Activated T-helper 1 cell treated with Interleukin-2 at 50 U/mL for 16 hours (primary cell): ENCODE data around the gene RASL11A.
A peak's percentile ranks its signal among the peaks of the same experiment; 100 is the strongest.
"Not testable (repeated sequence)": the region's sequence is repeated elsewhere in the genome, so short reads cannot be mapped to it uniquely, and the experiment has no call there.

Source experiments
- DNase-seq: peaks from one replicate; pipeline ENCODE4 v3.0.0-alpha.2; 2020; ENCODE audit warnings: low read depth

Gene RASL11A, protein sequence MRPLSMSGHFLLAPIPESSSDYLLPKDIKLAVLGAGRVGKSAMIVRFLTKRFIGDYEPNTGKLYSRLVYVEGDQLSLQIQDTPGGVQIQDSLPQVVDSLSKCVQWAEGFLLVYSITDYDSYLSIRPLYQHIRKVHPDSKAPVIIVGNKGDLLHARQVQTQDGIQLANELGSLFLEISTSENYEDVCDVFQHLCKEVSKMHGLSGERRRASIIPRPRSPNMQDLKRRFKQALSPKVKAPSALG

DNA sequence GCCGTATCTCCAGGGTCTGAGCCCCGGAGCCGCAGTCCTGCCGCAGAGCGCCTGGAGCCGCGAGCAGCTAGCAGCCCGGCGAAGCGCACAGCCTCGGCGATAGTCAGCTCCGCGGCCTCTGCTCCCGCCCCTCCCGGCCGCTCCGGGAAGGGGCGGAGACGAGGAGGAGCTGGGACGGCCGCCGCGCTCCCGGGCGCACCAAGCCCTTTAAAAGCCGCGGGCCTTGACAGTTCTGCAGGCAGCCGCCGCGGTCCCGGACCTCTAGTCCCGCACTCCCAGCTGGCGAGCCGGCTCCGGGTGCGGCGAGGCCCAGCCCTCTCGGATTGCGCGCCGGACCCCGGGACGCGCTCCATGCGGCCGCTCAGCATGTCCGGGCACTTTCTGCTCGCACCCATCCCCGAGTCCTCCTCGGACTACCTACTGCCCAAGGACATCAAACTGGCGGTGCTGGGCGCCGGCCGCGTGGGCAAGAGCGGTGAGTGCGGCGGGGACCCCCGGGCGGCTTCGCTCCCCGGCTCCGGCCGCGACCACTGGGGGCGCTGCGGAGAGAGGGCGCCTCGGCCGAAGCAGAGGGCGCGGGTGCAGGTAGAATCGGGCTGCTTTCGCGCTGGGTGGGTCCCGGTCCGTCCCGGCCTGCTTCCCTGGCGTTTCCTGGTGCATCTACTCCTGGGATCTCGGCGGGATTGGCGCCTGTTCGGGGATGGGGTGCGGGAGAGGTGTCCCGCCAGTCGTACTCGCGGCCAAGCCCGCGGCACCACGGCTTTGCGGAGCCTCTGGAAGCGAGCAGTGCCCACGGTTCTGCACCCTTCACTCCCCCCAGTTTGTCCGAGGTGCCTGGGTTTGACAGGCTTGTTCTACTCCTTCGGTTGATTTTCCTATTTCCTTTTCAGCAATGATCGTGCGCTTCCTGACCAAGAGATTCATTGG, at the start of gene RASL11A:
Gene RASL11A (plus strand): TSS at position 237 of the 927 bp plus-strand sequence. CDS start 115 bp downstream, at position 352.
- DNase-seq: peak; percentile 58

DNA sequence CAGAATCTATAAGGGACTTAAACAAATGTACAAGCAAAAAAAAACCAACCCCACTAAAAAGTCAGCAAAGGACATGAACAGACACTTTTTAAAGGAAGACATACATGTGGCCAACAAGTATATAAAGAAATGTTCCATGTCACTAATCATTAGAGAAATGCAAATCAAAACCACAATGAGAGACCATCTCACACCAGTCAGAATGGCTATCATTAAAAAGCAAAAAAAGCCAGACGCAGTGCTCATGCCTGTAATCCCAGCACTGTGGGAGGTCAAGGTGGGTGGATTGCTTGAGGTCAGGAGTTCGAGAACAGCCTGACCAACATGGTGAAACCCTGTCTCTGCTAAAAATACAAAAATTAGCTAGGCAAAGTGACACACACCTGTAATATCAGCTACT, 48.5 kb upstream of the RASL11A start:
- DNase-seq: not testable (repeated sequence)

DNA sequence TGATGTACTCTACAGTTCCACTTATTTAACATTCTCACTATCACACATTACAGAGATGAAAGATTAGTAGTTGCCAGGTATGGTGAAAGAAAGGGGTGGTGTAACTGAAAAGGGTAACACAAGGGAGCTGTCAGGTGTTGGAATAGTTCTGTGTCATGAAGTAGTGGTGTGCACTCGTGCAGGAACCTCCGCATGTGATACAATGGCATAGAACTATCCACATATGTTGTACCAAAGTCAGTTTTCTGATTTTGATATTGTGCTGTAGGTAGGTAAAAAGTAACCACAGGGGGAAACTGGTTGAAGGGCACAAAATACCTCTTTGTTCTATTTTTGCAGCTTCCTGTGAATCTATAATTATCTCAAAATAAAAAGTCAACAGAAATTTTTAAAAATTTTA, 43.6 kb upstream of the RASL11A start:
- DNase-seq: no peak

DNA sequence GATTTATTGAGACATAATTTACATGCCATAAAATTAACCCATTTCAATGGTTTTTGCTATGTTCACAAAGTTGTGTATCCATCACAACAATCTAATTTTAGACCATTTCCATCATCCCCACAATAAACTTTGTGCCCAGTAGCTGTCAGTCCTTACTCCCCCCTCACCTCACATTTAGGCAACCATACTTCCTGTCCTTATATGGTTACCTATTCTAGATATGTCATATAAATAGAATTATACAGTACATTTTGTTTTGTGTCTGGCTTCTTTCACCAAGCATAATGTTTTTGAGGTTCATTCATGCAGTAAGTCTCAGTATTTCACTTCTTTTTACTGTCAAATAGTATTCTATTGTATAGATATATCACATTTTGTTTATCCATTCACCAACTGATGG, 42.5 kb upstream of the RASL11A start:
- no peak for DNase-seq

DNA sequence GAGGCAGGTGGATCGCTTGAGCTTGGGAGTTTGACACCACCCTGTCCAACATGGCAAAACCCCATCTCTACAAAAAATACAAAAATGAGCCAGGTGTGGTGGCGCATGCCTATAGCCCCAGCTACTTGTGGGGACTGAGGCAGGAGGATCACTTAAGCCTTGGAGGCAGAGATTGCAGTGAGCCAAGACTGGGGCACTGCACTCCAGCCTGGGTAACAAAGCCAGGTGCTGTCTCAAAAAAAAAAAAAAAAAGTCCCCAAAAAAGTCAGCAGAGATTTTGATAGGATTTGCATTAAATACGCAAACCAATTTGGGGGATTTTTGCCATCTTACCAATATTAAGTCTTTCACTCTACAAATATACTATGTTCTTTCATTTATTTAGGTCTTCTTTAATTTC, 41.0 kb upstream of the RASL11A start:
- no peak for DNase-seq

DNA sequence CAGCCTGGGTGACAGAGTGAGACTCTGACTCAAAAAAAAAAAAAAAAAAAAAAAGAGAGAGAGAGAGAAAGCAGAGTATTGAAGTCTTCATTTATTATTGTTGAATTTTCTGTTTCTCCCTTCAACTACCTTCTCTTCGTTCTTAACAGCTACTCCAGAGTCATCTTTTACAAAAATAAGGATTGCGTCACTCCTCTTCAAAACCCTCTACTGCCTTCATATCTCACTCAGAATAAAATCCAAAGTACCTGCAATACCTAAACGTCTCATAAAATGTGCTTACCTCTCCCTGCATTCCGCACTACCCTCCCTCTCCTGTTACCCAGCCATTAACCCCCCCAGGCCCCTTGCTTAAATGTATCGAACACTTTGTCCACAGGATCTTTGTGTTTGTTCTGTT, 36.7 kb upstream of the RASL11A start:
- DNase-seq: no peak

DNA sequence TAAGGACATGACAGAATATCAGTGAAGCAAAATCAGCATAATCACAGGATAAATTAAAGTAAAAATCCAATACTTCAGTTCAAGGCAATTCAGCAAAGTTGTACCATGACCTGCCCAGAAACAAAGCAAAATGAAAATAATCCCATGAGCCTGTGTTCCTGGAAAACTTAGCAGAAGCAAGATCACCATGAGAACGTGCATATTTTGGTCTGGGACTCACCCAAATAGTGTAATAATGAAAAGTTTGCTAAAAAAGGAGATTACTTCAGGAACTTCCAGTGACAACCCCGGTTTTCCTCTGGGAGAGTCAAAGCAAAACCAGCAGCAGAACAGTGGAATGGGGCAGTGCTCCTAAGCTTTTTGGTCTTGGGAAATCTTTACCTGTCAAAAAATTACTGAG, 34.2 kb upstream of the RASL11A start:
- no peak for DNase-seq

DNA sequence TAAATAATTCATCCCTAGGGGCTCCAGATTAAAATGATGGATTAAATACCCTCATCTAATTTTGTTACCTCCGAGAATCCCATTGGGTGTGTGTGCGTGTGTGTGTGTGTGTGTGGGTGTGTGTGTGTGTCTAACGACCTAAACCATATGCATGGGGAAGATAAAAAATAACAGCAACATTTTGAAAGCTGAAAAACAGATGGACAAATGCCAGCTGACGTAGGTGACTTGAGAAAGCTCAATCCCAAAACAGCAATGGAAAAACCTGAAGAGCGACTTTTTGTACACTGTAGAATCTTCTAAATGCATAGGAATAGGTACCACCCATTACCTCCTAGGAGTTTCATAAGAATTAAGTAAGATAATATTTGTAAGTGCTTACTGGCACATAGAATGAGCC, 27.9 kb upstream of the RASL11A start:
- no peak for DNase-seq

DNA sequence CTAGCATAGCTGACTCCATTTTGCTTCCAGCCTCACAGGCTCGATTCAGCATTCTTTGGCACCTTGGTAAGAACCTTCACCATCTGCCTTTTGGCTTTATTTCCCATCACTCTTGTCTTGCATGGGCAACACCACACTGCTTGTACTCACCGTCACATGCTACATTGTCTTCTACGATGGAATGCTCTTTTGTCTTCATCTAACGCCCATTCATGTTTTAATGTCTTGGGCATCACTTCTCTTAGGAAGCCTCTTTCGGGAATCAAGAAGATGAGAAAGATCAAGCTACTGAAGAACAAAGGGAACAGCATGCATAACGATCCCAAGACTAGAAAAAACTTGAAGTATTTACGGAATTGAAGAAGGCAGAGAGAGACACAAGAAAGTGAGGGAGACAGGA, 25.0 kb upstream of the RASL11A start:
- no peak for DNase-seq

DNA sequence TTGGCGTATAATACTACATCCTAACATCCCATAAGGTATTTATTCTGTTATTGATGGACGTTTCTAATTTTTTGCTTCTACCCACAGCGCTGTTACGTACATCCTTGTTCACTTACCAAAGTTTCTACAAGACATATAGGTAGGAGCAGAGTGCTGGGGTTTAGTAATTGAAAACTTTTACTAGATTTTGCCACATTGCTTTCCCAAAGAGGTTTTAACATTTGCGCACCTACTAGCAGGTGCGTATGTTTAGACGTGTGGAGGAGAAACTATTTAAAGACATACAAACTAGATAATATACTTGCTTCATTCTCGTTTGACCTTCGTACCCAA, 19.8 kb upstream of the RASL11A start:
- no peak for DNase-seq

DNA sequence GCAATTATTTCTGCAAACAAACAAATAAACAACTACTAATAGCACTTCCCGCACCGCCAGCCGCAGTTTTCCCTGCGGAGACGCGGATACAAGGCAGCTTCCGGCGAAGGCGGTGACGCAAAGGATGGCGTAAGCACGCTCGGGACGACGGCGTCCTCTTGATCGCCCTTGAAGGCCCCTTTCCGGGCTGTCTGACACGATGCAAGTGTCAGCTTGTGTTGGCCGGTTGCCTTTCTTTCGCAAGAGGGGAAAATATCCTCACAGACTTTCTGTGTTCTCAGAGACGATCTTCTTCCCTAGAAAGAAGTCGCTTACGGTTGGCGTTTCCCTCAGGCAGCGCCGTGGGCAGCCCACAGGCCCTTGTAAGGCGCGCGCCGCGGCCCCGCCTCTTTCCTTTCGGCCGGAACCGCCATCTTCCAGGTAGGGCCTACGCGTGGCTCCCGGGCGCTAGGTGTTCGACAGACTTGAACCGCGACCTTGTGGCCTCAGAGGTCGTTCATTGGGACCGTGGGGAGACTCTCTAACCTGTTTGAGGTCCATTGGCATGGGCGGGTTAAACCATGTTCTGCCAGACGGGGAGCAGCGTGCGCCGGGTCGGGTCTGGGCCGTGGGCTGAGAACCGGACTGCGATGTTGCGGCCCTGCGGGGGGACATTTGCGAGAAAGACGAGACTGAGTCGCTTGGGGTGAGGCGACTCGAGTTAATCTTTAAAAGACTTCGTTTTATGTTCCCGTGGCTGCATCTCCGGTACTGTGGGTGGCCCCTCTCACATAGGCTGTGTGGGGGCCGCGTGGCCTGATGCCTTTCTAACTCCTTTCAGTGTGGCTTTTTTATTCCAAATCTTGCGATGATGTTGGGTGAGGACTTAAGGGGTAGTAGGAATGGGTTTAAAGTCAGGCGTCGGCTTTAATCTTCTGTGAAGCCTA, 19.2 kb upstream of the RASL11A start, which contains the start of gene RPL21:
Gene RPL21 (plus strand): TSS at position 393 of the 926 bp plus-strand sequence. CDS start 2,219 bp downstream, outside the sequence.
- DNase-seq: peak; percentile 79

DNA sequence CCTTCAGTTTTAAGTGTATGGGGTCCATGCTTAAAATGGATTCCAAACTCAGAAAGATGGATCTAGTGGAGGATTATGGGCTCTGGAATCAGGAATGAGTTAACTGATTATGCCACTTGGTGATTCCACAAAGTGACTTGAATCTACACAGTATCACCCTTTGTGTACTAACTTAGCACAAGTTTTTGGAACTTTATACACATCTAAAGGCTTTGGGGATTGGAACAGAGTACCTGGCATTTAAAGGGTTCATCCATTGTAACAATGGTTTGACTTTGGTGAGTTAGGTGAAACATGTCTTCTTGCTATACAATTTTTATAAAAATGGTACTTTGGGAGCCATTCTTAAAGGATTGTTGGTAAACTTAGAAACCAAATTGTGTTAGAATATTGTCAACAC, 18.2 kb upstream of the RASL11A start:
- DNase-seq: no peak

DNA sequence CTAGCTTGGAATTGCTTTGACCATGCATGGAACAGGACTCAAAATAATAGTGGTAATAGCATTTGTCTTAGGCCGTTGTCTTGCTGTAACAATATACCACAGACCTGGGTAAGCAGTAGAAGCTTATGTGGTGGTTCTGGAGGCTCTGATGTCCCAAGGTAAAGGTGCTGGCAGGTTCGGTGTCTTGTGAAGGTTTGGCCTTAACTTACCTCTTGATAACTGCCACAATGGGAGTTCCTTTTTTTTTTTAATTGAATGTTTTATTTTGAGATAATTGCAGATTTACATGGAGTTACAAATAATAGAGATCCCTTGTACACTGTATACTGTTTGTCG, 13.4 kb upstream of the RASL11A start:
- DNase-seq: no peak

DNA sequence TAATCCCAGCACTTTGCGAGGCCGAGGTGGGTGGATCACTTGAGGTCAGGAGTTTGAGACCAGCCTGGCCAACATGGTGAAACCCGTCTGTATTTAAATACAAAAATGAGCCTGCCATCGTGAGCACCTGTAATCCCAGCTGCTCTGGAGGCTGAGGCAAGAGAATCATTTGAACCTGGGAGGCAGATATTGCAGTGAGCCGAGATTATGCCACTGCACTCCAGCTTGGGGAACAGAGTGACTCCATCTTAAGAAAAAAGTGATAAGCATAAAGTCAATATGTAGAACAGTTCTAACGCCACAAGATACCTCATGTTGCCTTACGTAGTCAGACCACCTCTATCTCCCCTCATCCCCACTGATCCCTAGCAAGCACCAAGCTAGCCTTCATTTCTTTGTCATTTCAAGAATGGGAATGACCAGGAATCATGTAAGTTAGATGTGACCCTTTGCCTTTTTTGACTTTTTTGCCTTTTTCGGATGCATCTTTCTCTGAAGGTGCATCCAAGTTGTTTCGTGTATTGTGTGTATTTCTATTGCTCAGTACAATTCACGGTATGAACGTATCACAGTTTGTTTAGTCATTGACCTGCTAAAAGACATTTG, 12.9 kb upstream of the RASL11A start:
- no peak for DNase-seq

DNA sequence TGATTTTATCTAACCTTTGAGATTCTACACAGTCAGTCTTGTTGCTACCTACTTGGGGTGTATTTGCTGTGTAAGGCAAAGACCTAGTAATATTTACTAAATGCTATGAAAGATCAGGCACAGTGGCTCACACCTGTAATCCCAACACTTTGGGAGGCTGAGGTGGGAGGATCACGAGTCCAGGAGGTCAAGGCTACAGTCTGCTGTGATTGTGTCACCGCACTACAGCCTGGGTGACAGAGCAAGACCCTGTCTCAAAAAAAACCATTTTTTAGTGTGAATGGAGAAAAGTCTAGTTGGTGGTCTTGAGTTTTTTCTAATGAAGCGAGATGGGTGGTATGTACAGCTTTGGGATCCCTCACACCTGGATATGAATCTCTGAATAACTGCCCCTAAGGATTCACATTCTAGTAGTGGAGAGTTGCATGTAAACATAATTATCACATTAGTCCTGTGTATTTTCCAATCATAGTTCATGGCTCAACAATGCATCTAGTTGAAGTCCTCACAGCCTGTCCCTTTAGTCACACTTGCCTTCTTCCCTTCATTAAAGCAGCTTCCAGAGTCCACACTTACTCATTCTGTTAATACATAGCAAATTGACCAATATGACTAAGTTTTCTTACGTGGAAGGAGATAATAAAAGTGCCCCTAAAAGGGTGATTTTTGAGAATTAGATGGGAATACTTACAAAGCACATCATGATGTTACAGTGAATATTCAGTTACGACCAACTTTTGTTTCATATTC, 11.8 kb upstream of the RASL11A start:
- no peak for DNase-seq

DNA sequence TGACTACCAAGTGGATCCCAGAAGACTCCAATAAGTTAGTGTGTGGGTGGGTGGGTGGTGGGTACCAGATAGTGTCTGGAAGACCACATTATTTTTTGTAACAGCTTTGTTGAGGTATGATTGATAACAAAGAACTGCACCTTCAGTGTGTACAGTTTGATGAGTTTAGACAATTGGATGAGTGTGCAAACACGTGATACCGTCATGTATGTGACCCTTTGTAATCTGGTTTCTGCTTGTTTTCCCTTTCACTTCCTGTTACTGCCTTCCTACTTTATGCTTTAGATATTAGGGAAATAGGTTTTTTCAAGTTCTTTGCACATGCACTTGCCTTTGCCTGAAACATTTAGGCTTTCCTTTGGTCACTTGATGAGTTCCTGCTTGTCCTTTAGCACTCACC, 10.8 kb upstream of the RASL11A start:
- no peak for DNase-seq

DNA sequence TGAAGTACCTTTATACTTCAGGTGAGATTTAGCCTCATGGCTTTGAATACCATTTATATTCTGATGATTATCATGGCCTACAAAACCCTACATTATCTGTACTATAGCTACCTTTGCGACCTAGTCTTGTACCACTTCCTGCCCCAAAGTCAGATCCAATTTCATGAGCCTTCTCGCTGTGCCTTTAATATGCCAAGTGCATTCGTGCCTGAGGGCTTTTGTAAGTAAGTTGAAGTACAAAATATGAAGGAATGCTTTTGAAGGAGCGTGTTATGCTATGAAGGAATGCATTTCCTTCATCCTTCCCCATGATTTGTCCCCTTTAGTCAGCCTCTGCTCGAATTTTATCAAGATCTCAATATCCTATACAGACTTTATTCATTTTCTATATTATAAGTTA, 9.2 kb upstream of the RASL11A start:
- DNase-seq: no peak

DNA sequence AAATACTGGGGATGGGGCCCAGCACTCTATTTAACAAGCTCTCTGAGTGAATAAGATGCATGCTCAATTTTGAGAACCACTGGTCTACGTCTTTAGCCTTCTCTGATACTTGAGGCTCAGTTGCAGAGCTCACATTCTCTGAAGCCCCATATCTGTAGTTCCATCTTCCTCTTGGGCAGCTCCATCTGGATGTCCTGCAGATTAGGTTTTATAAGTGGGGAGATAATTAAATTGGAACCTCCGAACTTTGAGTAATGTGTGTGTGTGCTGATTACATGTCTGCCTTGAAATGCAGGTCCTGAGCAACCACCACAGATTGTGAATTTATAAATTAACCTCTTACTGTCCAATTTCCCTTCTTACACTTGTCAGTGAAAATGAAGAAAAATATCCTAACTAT, 7.2 kb upstream of the RASL11A start:
- no peak for DNase-seq

DNA sequence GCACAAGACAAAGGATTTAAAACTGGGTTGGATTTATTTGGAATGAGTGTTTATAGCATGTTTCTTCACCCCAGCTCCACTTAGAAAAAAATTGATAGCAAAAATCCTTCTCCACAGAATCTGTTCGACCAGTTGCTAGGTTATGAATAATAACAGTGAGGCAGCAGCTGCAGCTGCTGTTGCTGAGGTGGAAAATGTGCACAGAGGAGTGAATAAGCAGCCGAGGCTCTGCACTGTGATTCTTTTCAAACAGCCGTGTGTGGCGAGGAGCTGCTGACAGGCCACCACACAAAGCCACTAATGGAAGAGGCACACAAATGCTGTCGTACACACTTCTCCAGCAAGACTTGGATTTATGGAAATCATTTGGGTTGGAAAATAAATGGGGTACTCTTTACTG, 6.4 kb upstream of the RASL11A start:
- no peak for DNase-seq

DNA sequence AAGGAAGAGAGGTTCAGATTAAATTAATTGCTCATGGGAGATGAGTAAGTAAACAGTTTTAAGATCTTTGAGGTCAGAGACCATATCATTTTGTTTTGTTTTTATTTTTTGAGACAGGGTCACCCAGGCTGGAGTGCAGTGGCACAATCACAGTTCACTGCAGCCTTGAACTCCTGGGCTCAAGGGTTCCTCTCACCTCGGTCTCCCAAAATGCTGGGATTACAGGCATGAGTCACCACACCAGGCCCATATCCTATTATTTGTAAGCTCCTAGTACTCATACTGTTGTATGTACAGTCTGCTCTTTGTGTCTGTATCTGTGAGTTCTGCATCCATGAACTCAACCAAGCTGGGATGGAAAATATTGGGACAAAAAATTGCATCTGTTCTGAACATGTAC, 6.0 kb upstream of the RASL11A start:
- no peak for DNase-seq

DNA sequence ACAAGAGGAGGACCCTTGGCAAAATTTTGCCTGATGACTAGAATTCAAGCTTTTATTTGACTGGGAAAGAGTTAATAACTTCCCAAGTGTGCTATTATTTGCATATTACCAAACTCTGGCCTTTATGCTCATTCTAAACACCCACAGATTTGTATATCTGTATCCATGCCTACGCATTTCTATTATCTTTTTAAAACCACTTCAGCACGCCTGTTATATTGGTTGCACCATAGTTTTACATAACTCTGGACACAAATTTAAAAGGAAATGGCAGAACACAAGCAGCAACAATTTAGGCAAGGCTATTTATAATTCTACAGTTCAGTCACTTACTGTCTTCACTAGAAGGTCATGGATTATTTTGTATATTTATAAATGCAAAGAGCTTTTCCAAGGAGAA, 3.7 kb upstream of the RASL11A start:
- no peak for DNase-seq
